ENCODE data around the gene CCL17. TPM values are rescaled to one million over a fixed set of nuclear protein-coding genes. Genes with fewer than 3 reads are reported as not detected.

The CCL17 gene
- total and polyA plus RNA-seq, 9 of the 15 experiments (the other 6 are each of a cell fraction or from before 2014, with no cell fraction given): not detected

DNA sequence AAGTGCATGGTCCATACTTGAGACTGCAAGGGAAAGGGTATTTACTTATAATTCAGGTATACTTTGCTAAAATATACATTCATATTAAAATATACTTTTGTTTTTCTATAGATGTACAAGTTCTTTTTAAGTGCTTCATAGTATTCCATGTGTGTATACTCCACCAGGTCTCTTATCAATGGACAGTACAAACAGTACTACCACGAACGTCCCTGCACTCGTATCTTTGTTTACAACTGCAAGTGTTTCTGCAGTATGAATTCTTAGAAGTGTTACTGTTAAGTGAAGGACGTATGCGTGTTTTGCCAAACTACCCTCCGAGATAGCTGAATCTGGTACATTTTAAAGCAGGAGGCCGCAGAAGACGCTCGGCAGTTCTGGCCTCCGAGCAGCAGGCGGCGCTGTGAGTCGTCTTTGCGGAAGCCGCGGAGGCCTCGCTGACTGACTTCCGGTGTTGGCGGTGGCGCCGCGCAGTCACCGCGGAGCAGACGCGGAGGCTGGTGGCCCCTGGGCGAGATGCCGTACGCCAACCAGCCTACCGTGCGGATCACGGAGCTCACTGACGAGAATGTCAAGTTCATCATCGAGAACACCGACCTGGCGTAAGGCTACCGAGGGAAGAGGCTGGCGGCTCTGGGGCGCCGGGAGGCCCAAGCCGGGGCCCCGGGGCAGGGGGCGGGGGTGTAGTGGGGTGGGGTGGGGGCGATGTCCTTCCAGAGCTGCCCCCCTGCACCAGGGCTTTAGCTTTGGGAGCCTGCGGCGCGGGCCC, 57.8 kb downstream of the CCL17 start, which contains the start of gene POLR2C (continued):
- TF ChIP-seq, protein P1, sequence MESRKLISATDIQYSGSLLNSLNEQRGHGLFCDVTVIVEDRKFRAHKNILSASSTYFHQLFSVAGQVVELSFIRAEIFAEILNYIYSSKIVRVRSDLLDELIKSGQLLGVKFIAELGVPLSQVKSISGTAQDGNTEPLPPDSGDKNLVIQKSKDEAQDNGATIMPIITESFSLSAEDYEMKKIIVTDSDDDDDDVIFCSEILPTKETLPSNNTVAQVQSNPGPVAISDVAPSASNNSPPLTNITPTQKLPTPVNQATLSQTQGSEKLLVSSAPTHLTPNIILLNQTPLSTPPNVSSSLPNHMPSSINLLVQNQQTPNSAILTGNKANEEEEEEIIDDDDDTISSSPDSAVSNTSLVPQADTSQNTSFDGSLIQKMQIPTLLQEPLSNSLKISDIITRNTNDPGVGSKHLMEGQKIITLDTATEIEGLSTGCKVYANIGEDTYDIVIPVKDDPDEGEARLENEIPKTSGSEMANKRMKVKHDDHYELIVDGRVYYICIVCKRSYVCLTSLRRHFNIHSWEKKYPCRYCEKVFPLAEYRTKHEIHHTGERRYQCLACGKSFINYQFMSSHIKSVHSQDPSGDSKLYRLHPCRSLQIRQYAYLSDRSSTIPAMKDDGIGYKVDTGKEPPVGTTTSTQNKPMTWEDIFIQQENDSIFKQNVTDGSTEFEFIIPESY (CRISPR knock-in tag; IDR thresholded peaks at IDR 0.05): peak; percentile 72
- TF ChIP-seq ELF2 (CRISPR knock-in tag; IDR thresholded peaks at IDR 0.05): peak; percentile 87
- TF ChIP-seq, protein P2, sequence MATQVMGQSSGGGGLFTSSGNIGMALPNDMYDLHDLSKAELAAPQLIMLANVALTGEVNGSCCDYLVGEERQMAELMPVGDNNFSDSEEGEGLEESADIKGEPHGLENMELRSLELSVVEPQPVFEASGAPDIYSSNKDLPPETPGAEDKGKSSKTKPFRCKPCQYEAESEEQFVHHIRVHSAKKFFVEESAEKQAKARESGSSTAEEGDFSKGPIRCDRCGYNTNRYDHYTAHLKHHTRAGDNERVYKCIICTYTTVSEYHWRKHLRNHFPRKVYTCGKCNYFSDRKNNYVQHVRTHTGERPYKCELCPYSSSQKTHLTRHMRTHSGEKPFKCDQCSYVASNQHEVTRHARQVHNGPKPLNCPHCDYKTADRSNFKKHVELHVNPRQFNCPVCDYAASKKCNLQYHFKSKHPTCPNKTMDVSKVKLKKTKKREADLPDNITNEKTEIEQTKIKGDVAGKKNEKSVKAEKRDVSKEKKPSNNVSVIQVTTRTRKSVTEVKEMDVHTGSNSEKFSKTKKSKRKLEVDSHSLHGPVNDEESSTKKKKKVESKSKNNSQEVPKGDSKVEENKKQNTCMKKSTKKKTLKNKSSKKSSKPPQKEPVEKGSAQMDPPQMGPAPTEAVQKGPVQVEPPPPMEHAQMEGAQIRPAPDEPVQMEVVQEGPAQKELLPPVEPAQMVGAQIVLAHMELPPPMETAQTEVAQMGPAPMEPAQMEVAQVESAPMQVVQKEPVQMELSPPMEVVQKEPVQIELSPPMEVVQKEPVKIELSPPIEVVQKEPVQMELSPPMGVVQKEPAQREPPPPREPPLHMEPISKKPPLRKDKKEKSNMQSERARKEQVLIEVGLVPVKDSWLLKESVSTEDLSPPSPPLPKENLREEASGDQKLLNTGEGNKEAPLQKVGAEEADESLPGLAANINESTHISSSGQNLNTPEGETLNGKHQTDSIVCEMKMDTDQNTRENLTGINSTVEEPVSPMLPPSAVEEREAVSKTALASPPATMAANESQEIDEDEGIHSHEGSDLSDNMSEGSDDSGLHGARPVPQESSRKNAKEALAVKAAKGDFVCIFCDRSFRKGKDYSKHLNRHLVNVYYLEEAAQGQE (IDR thresholded peaks at IDR 0.05; ENCODE audit: borderline replicate concordance): no peak
- TF ChIP-seq, protein P2 (CRISPR knock-in tag; IDR thresholded peaks at IDR 0.05; ENCODE audit: low read depth): no peak
- TF ChIP-seq, protein P3, sequence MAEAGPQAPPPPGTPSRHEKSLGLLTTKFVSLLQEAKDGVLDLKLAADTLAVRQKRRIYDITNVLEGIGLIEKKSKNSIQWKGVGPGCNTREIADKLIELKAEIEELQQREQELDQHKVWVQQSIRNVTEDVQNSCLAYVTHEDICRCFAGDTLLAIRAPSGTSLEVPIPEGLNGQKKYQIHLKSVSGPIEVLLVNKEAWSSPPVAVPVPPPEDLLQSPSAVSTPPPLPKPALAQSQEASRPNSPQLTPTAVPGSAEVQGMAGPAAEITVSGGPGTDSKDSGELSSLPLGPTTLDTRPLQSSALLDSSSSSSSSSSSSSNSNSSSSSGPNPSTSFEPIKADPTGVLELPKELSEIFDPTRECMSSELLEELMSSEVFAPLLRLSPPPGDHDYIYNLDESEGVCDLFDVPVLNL (CRISPR knock-in tag; IDR thresholded peaks at IDR 0.05; ENCODE audit: low read depth): no peak
- no peak for TF ChIP-seq NR3C1 (CRISPR knock-in tag; IDR thresholded peaks at IDR 0.05)
- TF ChIP-seq, protein P4, sequence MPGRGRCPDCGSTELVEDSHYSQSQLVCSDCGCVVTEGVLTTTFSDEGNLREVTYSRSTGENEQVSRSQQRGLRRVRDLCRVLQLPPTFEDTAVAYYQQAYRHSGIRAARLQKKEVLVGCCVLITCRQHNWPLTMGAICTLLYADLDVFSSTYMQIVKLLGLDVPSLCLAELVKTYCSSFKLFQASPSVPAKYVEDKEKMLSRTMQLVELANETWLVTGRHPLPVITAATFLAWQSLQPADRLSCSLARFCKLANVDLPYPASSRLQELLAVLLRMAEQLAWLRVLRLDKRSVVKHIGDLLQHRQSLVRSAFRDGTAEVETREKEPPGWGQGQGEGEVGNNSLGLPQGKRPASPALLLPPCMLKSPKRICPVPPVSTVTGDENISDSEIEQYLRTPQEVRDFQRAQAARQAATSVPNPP (IDR thresholded peaks at IDR 0.05; ENCODE audit: borderline replicate concordance, insufficient read depth, insufficient read length): no peak
- TF ChIP-seq TRIM28 (IDR thresholded peaks at IDR 0.05): no peak
- no peak for TF ChIP-seq CEBPG (CRISPR knock-in tag; IDR thresholded peaks at IDR 0.05)
- no peak for TF ChIP-seq CEBPG (tag; conservative IDR thresholded peaks at IDR 0.05 in 1 of 2, IDR thresholded peaks at IDR 0.05 in 1 of 2)
- TF ChIP-seq FOXK1 (CRISPR knock-in tag; IDR thresholded peaks at IDR 0.05; ENCODE audit: borderline replicate concordance): peak; percentile 14; the same call in 1 of the 2 replicates
